ENCODE results near the gene PRKCA. TPM values are rescaled to one million over a fixed set of nuclear protein-coding genes. Genes with fewer than 3 reads are reported as not detected.

The PRKCA gene
- total and polyA plus RNA-seq, 4 donors = 3.0 to 14.1 (median 5.4) TPM

GRCh38 chr17:66461343-66461995, 159.1 kb downstream of the PRKCA start:
- Histone ChIP-seq H3K4me1 (ENCODE audit: control insufficient read depth in 4 of 4, insufficient read depth in 4 of 4, low read length in 3 of 4) (peaks cover 9 to 27% (median 13%) of the 10 kb centered on the region in 4 donors), H3K4me3 (ENCODE audit: low read depth in 1 of 3, low read length in 3 of 3) (no peak overlapping the region), H3K27ac (ENCODE audit: low read depth in 1 of 2, low read length in 2 of 2) (no peak overlapping the region), H3K9ac (ENCODE audit: low read depth in 1 of 2, low read length in 2 of 2) (no peak overlapping the region), H3K36me3 (ENCODE audit: control insufficient read depth in 4 of 4, insufficient read depth in 3 of 4, low read depth in 1 of 4, low read length in 3 of 4) (no peaks in the 10 kb centered on the region), H3K27me3 (ENCODE audit: control insufficient read depth in 4 of 4, insufficient read depth in 4 of 4, low read length in 3 of 4) (no peaks in the 10 kb centered on the region), H3K9me3 (ENCODE audit: control insufficient read depth in 4 of 4, low read length in 3 of 4) (no peaks in the 10 kb centered on the region)
- TF ChIP-seq HNF4A (conservative IDR thresholded peaks at IDR 0.05) = peak; percentile 39 to 56
- peak in 1 of 2 donors; percentile 8 for TF ChIP-seq RXRA (IDR thresholded peaks at IDR 0.05)
- no peak for TF ChIP-seq EGR1 (IDR thresholded peaks at IDR 0.05; ENCODE audit: low read depth in 2 of 2)
- DNase-seq (ENCODE audit: low spot score) = no peak
- 63% methylated on average over 7 of the region's 7 CpGs for WGBS

DNA sequence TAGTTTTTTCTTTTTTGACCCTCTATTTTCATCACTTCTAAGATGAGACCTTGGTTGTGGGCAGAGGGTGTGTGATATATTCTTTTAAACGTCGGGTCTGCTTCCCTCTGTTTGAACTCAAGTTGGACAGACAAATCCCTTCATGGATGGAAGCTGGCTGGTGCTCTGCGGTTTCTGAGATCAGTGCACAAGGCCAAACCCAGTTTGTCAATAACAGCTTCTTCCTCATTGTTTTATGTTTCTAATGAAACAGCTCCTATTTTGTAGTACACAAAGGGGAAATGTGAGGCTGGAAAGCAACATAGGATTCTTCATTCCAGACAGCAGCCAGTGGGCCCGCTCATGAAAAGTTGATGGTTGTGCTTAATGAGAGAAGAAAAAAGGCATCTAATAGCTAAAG, 159.6 kb downstream of the PRKCA start:
- TF ChIP-seq FOXA2 (IDR thresholded peaks at IDR 0.05) (no peak), YY1 (IDR thresholded peaks at IDR 0.05) (no peak), TAF1 (conservative IDR thresholded peaks at IDR 0.05) (no peak), RXRA (IDR thresholded peaks at IDR 0.05) (no peak), SP1 (IDR thresholded peaks at IDR 0.05) (no peak), NR2F2 (IDR thresholded peaks at IDR 0.05) (no peak), JUND (IDR thresholded peaks at IDR 0.05) (no peak), EGR1 (IDR thresholded peaks at IDR 0.05; ENCODE audit: low read depth in 2 of 2) (no peak), FOXA1 (IDR thresholded peaks at IDR 0.05) (no peak), HNF4A (conservative IDR thresholded peaks at IDR 0.05) (no peak)
- TF ChIP-seq, protein P1, sequence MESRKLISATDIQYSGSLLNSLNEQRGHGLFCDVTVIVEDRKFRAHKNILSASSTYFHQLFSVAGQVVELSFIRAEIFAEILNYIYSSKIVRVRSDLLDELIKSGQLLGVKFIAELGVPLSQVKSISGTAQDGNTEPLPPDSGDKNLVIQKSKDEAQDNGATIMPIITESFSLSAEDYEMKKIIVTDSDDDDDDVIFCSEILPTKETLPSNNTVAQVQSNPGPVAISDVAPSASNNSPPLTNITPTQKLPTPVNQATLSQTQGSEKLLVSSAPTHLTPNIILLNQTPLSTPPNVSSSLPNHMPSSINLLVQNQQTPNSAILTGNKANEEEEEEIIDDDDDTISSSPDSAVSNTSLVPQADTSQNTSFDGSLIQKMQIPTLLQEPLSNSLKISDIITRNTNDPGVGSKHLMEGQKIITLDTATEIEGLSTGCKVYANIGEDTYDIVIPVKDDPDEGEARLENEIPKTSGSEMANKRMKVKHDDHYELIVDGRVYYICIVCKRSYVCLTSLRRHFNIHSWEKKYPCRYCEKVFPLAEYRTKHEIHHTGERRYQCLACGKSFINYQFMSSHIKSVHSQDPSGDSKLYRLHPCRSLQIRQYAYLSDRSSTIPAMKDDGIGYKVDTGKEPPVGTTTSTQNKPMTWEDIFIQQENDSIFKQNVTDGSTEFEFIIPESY (IDR thresholded peaks at IDR 0.05) = no peak
- TF ChIP-seq, protein P2, sequence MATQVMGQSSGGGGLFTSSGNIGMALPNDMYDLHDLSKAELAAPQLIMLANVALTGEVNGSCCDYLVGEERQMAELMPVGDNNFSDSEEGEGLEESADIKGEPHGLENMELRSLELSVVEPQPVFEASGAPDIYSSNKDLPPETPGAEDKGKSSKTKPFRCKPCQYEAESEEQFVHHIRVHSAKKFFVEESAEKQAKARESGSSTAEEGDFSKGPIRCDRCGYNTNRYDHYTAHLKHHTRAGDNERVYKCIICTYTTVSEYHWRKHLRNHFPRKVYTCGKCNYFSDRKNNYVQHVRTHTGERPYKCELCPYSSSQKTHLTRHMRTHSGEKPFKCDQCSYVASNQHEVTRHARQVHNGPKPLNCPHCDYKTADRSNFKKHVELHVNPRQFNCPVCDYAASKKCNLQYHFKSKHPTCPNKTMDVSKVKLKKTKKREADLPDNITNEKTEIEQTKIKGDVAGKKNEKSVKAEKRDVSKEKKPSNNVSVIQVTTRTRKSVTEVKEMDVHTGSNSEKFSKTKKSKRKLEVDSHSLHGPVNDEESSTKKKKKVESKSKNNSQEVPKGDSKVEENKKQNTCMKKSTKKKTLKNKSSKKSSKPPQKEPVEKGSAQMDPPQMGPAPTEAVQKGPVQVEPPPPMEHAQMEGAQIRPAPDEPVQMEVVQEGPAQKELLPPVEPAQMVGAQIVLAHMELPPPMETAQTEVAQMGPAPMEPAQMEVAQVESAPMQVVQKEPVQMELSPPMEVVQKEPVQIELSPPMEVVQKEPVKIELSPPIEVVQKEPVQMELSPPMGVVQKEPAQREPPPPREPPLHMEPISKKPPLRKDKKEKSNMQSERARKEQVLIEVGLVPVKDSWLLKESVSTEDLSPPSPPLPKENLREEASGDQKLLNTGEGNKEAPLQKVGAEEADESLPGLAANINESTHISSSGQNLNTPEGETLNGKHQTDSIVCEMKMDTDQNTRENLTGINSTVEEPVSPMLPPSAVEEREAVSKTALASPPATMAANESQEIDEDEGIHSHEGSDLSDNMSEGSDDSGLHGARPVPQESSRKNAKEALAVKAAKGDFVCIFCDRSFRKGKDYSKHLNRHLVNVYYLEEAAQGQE (IDR thresholded peaks at IDR 0.05) = no peak
- TF ChIP-seq, protein P3, sequence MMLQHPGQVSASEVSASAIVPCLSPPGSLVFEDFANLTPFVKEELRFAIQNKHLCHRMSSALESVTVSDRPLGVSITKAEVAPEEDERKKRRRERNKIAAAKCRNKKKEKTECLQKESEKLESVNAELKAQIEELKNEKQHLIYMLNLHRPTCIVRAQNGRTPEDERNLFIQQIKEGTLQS (IDR thresholded peaks at IDR 0.05) = no peak
- TF ChIP-seq, protein P4, sequence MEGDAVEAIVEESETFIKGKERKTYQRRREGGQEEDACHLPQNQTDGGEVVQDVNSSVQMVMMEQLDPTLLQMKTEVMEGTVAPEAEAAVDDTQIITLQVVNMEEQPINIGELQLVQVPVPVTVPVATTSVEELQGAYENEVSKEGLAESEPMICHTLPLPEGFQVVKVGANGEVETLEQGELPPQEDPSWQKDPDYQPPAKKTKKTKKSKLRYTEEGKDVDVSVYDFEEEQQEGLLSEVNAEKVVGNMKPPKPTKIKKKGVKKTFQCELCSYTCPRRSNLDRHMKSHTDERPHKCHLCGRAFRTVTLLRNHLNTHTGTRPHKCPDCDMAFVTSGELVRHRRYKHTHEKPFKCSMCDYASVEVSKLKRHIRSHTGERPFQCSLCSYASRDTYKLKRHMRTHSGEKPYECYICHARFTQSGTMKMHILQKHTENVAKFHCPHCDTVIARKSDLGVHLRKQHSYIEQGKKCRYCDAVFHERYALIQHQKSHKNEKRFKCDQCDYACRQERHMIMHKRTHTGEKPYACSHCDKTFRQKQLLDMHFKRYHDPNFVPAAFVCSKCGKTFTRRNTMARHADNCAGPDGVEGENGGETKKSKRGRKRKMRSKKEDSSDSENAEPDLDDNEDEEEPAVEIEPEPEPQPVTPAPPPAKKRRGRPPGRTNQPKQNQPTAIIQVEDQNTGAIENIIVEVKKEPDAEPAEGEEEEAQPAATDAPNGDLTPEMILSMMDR (IDR thresholded peaks at IDR 0.05; ENCODE audit: low read depth, low read length, missing input control) = no peak
- no peaks in the 10 kb centered on the region for H3K36me3 ChIP-seq (ENCODE audit: control insufficient read depth in 4 of 4, insufficient read depth in 3 of 4, low read depth in 1 of 4, low read length in 3 of 4)
- H3K9me3 ChIP-seq (ENCODE audit: control insufficient read depth in 4 of 4, low read length in 3 of 4) = no peaks in the 10 kb centered on the region
- H3K9ac ChIP-seq (ENCODE audit: low read depth in 1 of 2, low read length in 2 of 2) = no peak overlapping the region
- H3K4me1 ChIP-seq (ENCODE audit: control insufficient read depth in 4 of 4, insufficient read depth in 4 of 4, low read length in 3 of 4) = peaks cover 9 to 27% (median 15%) of the 10 kb centered on the region in 4 donors
- H3K4me3 ChIP-seq (ENCODE audit: low read depth in 1 of 3, low read length in 3 of 3) = no peak overlapping the region
- no peak for DNase-seq (ENCODE audit: low spot score)
- no peak overlapping the region for H3K27ac ChIP-seq (ENCODE audit: low read depth in 1 of 2, low read length in 2 of 2)
- WGBS = 64% methylated on average over 4 of the region's 4 CpGs
- H3K27me3 ChIP-seq (ENCODE audit: control insufficient read depth in 4 of 4, insufficient read depth in 4 of 4, low read length in 3 of 4) = no peaks in the 10 kb centered on the region

All from liver (tissue), 9 donors.